ENCODE measurements around the gene PRR35. TPM values are rescaled to one million over a fixed set of nuclear protein-coding genes. Genes with fewer than 3 reads are reported as not detected.
A peak's percentile ranks its signal among the peaks of the same experiment; 100 is the strongest.

The PRR35 gene
- total RNA-seq, 4 donors from 2014 or later, result not detected

GRCh38 chr16:567373-568256, 7.4 kb downstream of the PRR35 start:
- Histone ChIP-seq H3K27ac (no peak overlapping the region), H3K9me3 (no peaks in the 10 kb centered on the region), H3K36me3 (no peaks in the 10 kb centered on the region), H3K27me3 (no peaks in the 10 kb centered on the region), H3K4me1 (peaks cover 7 to 35% of the 10 kb centered on the region in 2 donors), H3K4me3 (replicated peaks in 1 of 3) (no peak overlapping the region)
- 89 to 94% methylated on average over 16 to 25 of the region's 35 CpGs for WGBS, 2 donors
- intact Hi-C loops (cut with DNase I), result no loop called here
- TF ChIP-seq CTCF (IDR thresholded peaks at IDR 0.05), result no peak
- no peak for TF ChIP-seq POLR2A (IDR thresholded peaks at IDR 0.05)
- no peak for DNase-seq

- H3K4me3 ChIP-seq (replicated peaks in 1 of 3), result no peak overlapping the region
- 77 to 79% methylated on average over 4 to 5 of the region's 11 CpGs for WGBS, 2 donors
- H3K9me3 ChIP-seq, result no peaks in the 10 kb centered on the region
- DNase-seq, result no peak
- no peaks in the 10 kb centered on the region for H3K27me3 ChIP-seq
- TF ChIP-seq CTCF (IDR thresholded peaks at IDR 0.05), result no peak
- no peaks in the 10 kb centered on the region for H3K36me3 ChIP-seq
- H3K4me1 ChIP-seq, result peaks cover 7 to 35% of the 10 kb centered on the region in 2 donors
- H3K27ac ChIP-seq, result peak overlapping the region in 1 of 3 donors; percentile 58
- intact Hi-C loops (cut with DNase I), result no loop called here
Measured at GRCh38 chr16:568401-569258, 8.4 kb downstream of the PRR35 start.

GRCh38 chr16:569445-570254, 9.5 kb downstream of the PRR35 start, which contains the start of gene PIGQ:
PIGQ (plus strand) TSS chr16:569968; CDS start chr16:574075, 4,107 bp downstream.
- H3K27ac ChIP-seq, result peak within 1 kb of the TSS in 2 of 3 donors; percentile 48 to 58
- no peak for TF ChIP-seq POLR2A (IDR thresholded peaks at IDR 0.05)
- TF ChIP-seq CTCF (IDR thresholded peaks at IDR 0.05), result no peak
- intact Hi-C loops (cut with DNase I), result no loop called here
- peak; percentile 42 to 57 for DNase-seq
- WGBS, 2 donors, result 3 to 8% methylated on average over 19 to 61 of the region's 87 CpGs
- H3K9me3 ChIP-seq, result no peaks in the 10 kb centered on the region
- peaks cover 7 to 35% of the 10 kb centered on the region in 2 donors for H3K4me1 ChIP-seq
- no peaks in the 10 kb centered on the region for H3K27me3 ChIP-seq
- H3K36me3 ChIP-seq, result peaks cover 6 to 8% of the 10 kb centered on the region in 2 donors
- peak within 1 kb of the TSS; percentile 66 to 95 (median 85) for H3K4me3 ChIP-seq (replicated peaks in 1 of 3)

GRCh38 chr16:572865-573650, 12.9 kb downstream of the PRR35 start:
- H3K27ac ChIP-seq, result no peak overlapping the region
- H3K4me1 ChIP-seq, result peaks cover 7 to 15% of the 10 kb centered on the region in 2 donors
- no peaks in the 10 kb centered on the region for H3K27me3 ChIP-seq
- peaks cover 15 to 23% of the 10 kb centered on the region in 2 donors for H3K36me3 ChIP-seq
- TF ChIP-seq POLR2A (IDR thresholded peaks at IDR 0.05) (no peak), CTCF (IDR thresholded peaks at IDR 0.05) (no peak)
- DNase-seq, result no peak
- intact Hi-C loops (cut with DNase I), result no loop called here
- no peak overlapping the region for H3K4me3 ChIP-seq (replicated peaks in 1 of 3)
- no peaks in the 10 kb centered on the region for H3K9me3 ChIP-seq
- 86 to 89% methylated on average over 16 to 24 of the region's 27 CpGs for WGBS, 2 donors

All from thyroid gland (tissue), 4 donors.